Measurements from ENCODE around the gene GRHL1.

The GRHL1 gene

DNA sequence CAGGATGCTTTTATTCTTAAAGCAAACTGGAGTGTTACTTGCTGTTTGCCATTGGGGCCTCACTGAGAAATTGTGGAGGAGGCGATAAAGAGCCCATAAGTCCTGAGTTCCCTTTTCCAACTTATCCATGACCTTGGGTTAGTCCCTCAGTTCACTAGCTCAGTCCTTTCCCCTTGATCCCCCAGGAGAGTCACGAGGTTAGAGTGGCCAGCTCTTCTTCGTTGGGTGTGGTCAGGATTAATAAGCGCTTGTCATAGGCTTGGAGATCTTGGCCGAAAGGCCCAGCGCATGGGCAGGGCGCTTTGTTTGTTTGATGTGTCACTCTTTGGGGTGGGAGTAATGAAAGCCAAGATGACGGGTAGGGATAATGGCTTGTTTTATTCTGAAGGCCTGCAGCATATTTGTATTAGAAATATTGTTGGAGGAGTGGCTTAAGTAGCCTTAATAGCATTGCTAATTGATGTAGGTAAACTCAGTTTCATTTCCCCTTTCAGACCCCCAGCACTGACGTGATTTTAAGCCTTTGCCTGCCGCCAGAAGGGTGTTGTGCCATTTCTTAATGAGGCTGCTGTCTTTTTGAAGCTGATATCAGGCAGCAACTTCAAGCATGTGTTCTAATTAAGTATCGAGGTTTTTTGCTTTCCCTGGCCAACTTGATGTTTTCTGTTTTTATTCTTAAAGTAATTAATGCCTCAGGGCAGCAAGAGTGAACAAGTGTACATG is 15.7 kb downstream of the GRHL1 start:
- Histone ChIP-seq H4K20me1 (ENCODE audit: low read depth, low read length) (no peaks in the 10 kb centered on the region), H3K9me2 (replicated peaks; ENCODE audit: insufficient read depth, low read length) (no peaks in the 10 kb centered on the region), H2AFZ (ENCODE audit: low read depth, low read length, severe bottlenecking) (no peak overlapping the region), H3K36me3 (ENCODE audit: low read length) (no peaks in the 10 kb centered on the region), H3K4me2 (ENCODE audit: low read depth, low read length, poor library complexity, severe bottlenecking) (peak overlapping the region; percentile 29), H3K27me3 (ENCODE audit: low read length) (no peaks in the 10 kb centered on the region), H3K9ac (ENCODE audit: low read length) (no peak overlapping the region), H3K27ac (ENCODE audit: low read depth, low read length) (no peak overlapping the region), H3F3A (ENCODE audit: insufficient read depth) (no peaks in the 10 kb centered on the region), H3K79me2 (ENCODE audit: insufficient read depth, low read length) (no peaks in the 10 kb centered on the region), H3K4me3 (ENCODE audit: insufficient read depth, low read length, poor library complexity, severe bottlenecking) (no peak overlapping the region), H3K9me3 (ENCODE audit: insufficient read depth, low read length) (no peaks in the 10 kb centered on the region)
- no peak for TF ChIP-seq EZH2phosphoT487 (conservative IDR thresholded peaks at IDR 0.05; ENCODE audit: low read length)
- TF ChIP-seq, protein P1, sequence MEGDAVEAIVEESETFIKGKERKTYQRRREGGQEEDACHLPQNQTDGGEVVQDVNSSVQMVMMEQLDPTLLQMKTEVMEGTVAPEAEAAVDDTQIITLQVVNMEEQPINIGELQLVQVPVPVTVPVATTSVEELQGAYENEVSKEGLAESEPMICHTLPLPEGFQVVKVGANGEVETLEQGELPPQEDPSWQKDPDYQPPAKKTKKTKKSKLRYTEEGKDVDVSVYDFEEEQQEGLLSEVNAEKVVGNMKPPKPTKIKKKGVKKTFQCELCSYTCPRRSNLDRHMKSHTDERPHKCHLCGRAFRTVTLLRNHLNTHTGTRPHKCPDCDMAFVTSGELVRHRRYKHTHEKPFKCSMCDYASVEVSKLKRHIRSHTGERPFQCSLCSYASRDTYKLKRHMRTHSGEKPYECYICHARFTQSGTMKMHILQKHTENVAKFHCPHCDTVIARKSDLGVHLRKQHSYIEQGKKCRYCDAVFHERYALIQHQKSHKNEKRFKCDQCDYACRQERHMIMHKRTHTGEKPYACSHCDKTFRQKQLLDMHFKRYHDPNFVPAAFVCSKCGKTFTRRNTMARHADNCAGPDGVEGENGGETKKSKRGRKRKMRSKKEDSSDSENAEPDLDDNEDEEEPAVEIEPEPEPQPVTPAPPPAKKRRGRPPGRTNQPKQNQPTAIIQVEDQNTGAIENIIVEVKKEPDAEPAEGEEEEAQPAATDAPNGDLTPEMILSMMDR (IDR thresholded peaks at IDR 0.05; ENCODE audit: insufficient read depth, low read length, poor library complexity, severe bottlenecking), result no peak

DNA sequence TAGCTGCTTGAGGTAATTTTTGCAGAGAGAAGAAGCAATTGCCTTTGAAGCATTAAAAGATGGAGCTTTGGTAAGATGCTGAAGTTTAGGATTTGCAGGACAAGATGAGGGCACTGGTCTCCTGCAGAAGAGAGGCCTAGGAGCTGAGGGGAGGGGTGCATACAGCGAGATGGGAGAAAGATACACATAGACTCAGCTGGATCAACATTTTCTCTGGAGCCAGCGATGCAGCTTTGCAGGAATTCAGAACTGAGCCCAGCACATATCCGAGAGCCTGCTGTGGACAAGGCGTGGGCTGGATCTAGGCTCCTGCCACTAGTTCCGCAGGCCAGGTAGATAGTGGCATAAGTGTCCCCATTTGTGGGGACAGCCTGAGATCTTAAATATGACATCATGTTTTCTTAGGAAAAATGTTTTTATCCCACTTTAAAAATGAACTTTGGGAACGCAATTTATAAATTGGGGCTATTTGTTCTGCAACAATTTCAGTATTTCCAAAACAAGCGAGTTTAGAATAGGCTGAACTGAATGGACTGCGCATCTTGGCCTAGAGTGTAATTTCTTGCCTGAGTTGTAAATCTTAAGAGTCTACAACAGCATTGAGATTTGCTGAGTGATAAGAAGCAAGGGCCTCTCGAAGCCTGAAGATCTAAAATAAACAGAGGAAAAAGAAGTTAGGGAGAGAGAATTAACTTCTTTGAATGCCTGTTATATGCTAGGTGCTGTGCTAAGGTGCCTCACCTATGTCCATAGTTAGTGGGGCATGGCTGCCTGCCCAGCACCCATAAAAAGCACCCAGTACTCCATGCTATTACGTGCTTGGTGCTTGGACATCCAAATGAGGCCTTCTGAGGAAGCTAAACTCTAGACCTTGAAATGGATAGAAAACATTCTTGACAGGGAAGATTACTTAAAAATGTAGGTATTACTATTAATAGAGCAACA is 17.3 kb downstream of the GRHL1 start:
- H3K36me3 ChIP-seq (ENCODE audit: low read length), result no peaks in the 10 kb centered on the region
- no peak overlapping the region for H3K4me2 ChIP-seq (ENCODE audit: low read depth, low read length, poor library complexity, severe bottlenecking)
- H3K27ac ChIP-seq (ENCODE audit: low read depth, low read length), result no peak overlapping the region
- no peaks in the 10 kb centered on the region for H3K79me2 ChIP-seq (ENCODE audit: insufficient read depth, low read length)
- H3K4me3 ChIP-seq (ENCODE audit: insufficient read depth, low read length, poor library complexity, severe bottlenecking), result no peak overlapping the region
- H4K20me1 ChIP-seq (ENCODE audit: low read depth, low read length), result no peaks in the 10 kb centered on the region
- no peak overlapping the region for H2AFZ ChIP-seq (ENCODE audit: low read depth, low read length, severe bottlenecking)
- H3K27me3 ChIP-seq (ENCODE audit: low read length), result no peaks in the 10 kb centered on the region
- no peak overlapping the region for H3K9ac ChIP-seq (ENCODE audit: low read length)
- H3K9me3 ChIP-seq (ENCODE audit: insufficient read depth, low read length), result no peaks in the 10 kb centered on the region
- TF ChIP-seq EZH2phosphoT487 (conservative IDR thresholded peaks at IDR 0.05; ENCODE audit: low read length), result no peak
- TF ChIP-seq, protein P1 (IDR thresholded peaks at IDR 0.05; ENCODE audit: insufficient read depth, low read length, poor library complexity, severe bottlenecking), result no peak
- no peaks in the 10 kb centered on the region for H3K9me2 ChIP-seq (replicated peaks; ENCODE audit: insufficient read depth, low read length)
- no peaks in the 10 kb centered on the region for H3F3A ChIP-seq (ENCODE audit: insufficient read depth)

DNA sequence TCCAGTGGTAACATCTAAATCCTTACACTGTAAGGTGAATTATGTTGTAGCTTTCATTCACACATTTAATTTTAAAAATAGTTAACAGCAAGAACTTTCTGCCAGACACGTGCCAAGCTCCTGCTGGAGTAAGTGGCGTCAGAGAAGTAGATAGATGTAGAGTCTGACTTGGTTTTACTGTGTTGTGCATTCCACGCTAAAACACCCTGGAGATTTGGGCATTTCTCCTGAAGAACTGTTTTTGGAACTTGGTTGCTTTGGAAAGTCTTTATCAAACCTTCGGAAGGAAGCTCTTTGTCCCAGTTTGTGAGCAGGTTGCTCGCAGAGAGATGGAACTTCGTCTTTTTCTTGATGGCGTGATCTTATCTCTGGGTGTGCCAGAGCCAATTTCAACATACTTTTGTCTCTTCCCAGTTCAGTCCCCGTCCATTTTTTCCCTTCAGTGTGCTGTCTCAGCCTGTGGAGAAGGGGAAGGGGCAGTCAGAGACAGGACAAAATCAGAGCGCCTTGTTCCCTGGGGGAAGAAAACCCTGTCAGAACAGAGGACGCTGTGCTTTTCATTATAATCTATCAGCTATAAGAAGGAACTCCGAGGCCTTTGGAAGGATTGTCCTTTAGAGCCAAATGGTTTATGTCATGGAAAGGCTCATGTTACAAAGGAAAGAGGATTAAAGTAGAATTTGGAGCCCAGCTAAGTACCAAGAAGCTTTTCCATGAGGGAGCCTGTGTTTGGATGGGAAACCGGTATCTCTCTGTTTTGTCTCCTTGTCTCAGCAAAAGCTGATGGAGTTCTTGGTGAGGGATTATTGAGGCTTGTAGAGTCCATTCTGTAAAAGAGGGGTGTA is 18.9 kb downstream of the GRHL1 start:
- Histone ChIP-seq H3F3A (ENCODE audit: insufficient read depth) (no peaks in the 10 kb centered on the region), H4K20me1 (ENCODE audit: low read depth, low read length) (no peaks in the 10 kb centered on the region), H3K9me2 (replicated peaks; ENCODE audit: insufficient read depth, low read length) (no peaks in the 10 kb centered on the region), H3K27me3 (ENCODE audit: low read length) (no peaks in the 10 kb centered on the region), H3K79me2 (ENCODE audit: insufficient read depth, low read length) (no peaks in the 10 kb centered on the region), H2AFZ (ENCODE audit: low read depth, low read length, severe bottlenecking) (no peak overlapping the region), H3K9ac (ENCODE audit: low read length) (no peak overlapping the region), H3K27ac (ENCODE audit: low read depth, low read length) (no peak overlapping the region), H3K4me3 (ENCODE audit: insufficient read depth, low read length, poor library complexity, severe bottlenecking) (no peak overlapping the region), H3K9me3 (ENCODE audit: insufficient read depth, low read length) (no peaks in the 10 kb centered on the region), H3K4me2 (ENCODE audit: low read depth, low read length, poor library complexity, severe bottlenecking) (no peak overlapping the region), H3K36me3 (ENCODE audit: low read length) (no peaks in the 10 kb centered on the region)
- no peak for TF ChIP-seq EZH2phosphoT487 (conservative IDR thresholded peaks at IDR 0.05; ENCODE audit: low read length)
- TF ChIP-seq, protein P1 (IDR thresholded peaks at IDR 0.05; ENCODE audit: insufficient read depth, low read length, poor library complexity, severe bottlenecking), result no peak

Data from SU-DHL-6 (cell line).